Suppressor macrophage (primary cell): Measurements from ENCODE around the gene KIFC3.
"Not testable (repeated sequence)": the region's sequence is repeated elsewhere in the genome, so short reads cannot be mapped to it uniquely, and the experiment has no call there.

Source experiments
- DNase-seq, 4 experiments: peaks; one replicate each; pipeline ENCODE4 v3.0.0-alpha.2; 2020 to 2022

Gene KIFC3

GRCh38 chr16:57825298-57826044 is 23.2 kb upstream of the KIFC3 start:
- no peak for DNase-seq

- DNase-seq = no peak
These were observed 22.6 kb upstream of the KIFC3 start for GRCh38 chr16:57824888-57825287.

- no peak for DNase-seq
These were observed 21.5 kb upstream of the KIFC3 start for GRCh38 chr16:57823836-57824235.

GRCh38 chr16:57822856-57823255 is 20.6 kb upstream of the KIFC3 start:
- DNase-seq = no peak

GRCh38 chr16:57822018-57822553 is 19.8 kb upstream of the KIFC3 start:
- no peak for DNase-seq

- DNase-seq = no peak
These were observed 19.1 kb upstream of the KIFC3 start for GRCh38 chr16:57821149-57821971.

- no peak for DNase-seq
These were observed 16.2 kb upstream of the KIFC3 start for GRCh38 chr16:57818377-57819064.

GRCh38 chr16:57817680-57818079 is 15.4 kb upstream of the KIFC3 start:
- DNase-seq = no peak

GRCh38 chr16:57815987-57816745 is 13.9 kb upstream of the KIFC3 start:
- DNase-seq = peak; percentile 95 to 98 (median 96)

- DNase-seq = no peak
These were observed 12.6 kb upstream of the KIFC3 start for GRCh38 chr16:57814896-57815295.

GRCh38 chr16:57813466-57813865 is 11.2 kb upstream of the KIFC3 start:
- DNase-seq = no peak

- not testable (repeated sequence) for DNase-seq
These were observed 9.0 kb upstream of the KIFC3 start for GRCh38 chr16:57811340-57811739.

- DNase-seq = peak; percentile 92 to 97 (median 96)
These were observed 8.1 kb upstream of the KIFC3 start for GRCh38 chr16:57810197-57811031.

GRCh38 chr16:57809276-57810196 is 7.2 kb upstream of the KIFC3 start:
- peak; percentile 58 to 77 (median 73) for DNase-seq

- no peak for DNase-seq
These were observed 6.4 kb upstream of the KIFC3 start for GRCh38 chr16:57808589-57809228.

- DNase-seq = peak; percentile 82 to 92 (median 86)
These were observed 5.8 kb upstream of the KIFC3 start for GRCh38 chr16:57807968-57808528.

- DNase-seq = no peak
These were observed 5.1 kb upstream of the KIFC3 start for GRCh38 chr16:57807252-57807967.

GRCh38 chr16:57805176-57805575 is 2.9 kb upstream of the KIFC3 start:
- no peak for DNase-seq
